Natural killer cell treated with Interleukin-12 subunit alpha and Interleukin-12 subunit beta and Interleukin-15 and Interleukin-18, amount 100 ng/mL, for 72 hours (primary cell): ENCODE data around the gene CACNA1D. TPM values are rescaled to one million over a fixed set of nuclear protein-coding genes. Genes with fewer than 3 reads are reported as not detected.

Experiments
- ATAC-seq, 2 donors: fragments of 150-1000 bp; cut with Tn5 transposase in 1 of 2; sonication (Bioruptor Pico), chemical (Tn5 transposase) in 1 of 2; 2 replicates each; pipeline ENCODE4 v1.10.0; 2021
- DNase-seq: peaks from one replicate; pipeline ENCODE4 v3.0.0; 2022; ENCODE audit warnings: low spot score
- H3K27ac Mint-ChIP-seq, 2 donors: 1 replicate in 1 of 2; 2 replicates in 1 of 2; pipeline ENCODE4 v1.8.0; 2022; ENCODE audit warnings: mixed read lengths in 2 of 2, mild to moderate bottlenecking in 1 of 2, moderate library complexity in 1 of 2
- H3K27me3 Mint-ChIP-seq, 2 donors: 1 replicate in 1 of 2; 2 replicates in 1 of 2; pipeline ENCODE4 v1.8.0; 2022; ENCODE audit warnings: mixed read lengths in 2 of 2
- H3K36me3 Mint-ChIP-seq: one replicate; pipeline ENCODE4 v1.8.0; 2022; ENCODE audit warnings: mixed read lengths
- H3K4me1 Mint-ChIP-seq, 2 donors: 1 replicate in 1 of 2; 2 replicates in 1 of 2; pipeline ENCODE4 v1.8.0; 2022; ENCODE audit warnings: low read depth in 2 of 2, mixed read lengths in 2 of 2, mild to moderate bottlenecking in 1 of 2
- H3K4me3 Mint-ChIP-seq: one replicate; pipeline ENCODE4 v1.8.0; 2022; ENCODE audit warnings: mixed read lengths
- H3K9me3 Mint-ChIP-seq: 2 replicates; pipeline ENCODE4 v1.8.0; 2022; ENCODE audit warnings: mixed read lengths
- total RNA-seq, 2 donors: library from RNA; stranded (reverse); gene quantifications; one replicate each; pipeline ENCODE4 v1.2.3, GENCODE V29; 2022

The CACNA1D gene
- total RNA-seq, 2 donors from 2014 or later = 0.26 to 1.2 TPM

DNA sequence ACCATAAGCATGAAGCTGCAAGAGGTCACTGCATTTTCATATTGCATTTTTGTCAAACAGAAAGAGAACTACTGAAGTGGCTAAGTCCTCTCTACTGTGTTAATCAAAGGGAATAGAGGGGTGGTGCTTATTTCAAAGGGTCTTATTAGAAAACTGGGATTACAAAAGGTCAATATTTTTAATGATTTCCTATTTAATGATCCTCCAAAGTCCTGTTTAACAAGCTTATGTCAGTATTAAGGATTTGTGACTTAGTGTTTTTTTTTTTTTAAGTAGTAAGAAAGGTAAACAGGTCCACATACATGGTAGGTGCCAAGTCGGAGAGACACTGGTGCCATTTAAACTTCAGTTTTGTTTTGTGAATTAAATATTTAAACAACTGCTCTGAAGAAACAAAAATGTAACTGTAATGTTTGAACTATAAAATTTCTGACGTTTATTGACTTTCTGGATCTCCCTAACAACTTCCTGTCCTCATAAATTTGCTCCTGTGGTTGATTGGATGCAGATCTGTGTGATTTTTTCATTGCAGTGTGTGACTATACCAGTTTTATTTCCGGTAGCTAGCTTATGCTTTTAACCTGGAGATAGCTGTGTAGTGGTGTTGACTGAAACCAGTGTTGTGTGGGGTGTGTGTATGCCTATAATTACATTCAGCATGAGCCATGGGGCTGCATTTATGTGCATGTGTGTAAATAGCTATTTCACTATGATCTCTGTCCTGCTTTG is 8.6 kb upstream of the CACNA1D start:
- Mint-ChIP-seq H3K4me3 (no peak overlapping the region), H3K27me3 (peaks cover 4 to 16% of the 10 kb centered on the region in 2 donors), H3K36me3 (no peaks in the 10 kb centered on the region), H3K9me3 (no peaks in the 10 kb centered on the region), H3K27ac (no peak overlapping the region), H3K4me1 (no peaks in the 10 kb centered on the region)
- no peak for ATAC-seq
- no peak for DNase-seq

DNA sequence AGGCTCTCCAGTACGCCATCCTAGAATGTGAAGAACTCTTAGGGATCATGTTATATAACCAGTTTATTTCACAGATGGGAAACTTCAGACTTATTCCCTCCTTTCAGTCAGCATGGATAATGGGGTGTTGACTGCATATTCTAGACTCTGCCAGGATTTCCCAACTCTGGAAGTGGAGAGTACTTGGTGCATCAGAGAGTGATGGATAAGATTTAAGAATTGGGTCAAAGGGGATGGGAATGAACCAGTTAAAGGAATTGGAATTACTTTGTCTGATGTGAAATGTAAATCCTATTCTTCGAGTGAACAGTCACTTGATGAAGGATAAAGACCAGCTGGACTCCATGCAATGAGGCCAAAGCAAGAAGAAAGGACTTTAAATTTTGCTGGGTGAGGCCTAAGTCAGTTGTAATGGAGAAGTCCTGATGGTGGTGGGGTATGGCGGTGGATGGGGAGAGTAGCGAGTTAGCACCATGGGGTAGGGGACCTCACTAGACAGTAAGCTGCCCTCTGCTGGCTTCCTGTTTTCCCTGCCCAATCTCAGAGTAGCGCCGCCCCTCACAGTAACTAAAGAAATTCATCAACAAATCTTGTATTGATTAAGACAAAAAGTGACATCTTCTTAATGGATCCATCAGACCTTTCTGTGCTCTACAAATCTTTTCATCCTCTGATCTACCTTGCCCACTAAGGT is 7.3 kb upstream of the CACNA1D start:
- DNase-seq (no peak), ATAC-seq (no peak)
- Mint-ChIP-seq H3K27me3 (peaks cover 11 to 24% of the 10 kb centered on the region in 2 donors), H3K4me1 (no peaks in the 10 kb centered on the region), H3K36me3 (no peaks in the 10 kb centered on the region), H3K9me3 (no peaks in the 10 kb centered on the region), H3K27ac (no peak overlapping the region), H3K4me3 (no peak overlapping the region)

DNA sequence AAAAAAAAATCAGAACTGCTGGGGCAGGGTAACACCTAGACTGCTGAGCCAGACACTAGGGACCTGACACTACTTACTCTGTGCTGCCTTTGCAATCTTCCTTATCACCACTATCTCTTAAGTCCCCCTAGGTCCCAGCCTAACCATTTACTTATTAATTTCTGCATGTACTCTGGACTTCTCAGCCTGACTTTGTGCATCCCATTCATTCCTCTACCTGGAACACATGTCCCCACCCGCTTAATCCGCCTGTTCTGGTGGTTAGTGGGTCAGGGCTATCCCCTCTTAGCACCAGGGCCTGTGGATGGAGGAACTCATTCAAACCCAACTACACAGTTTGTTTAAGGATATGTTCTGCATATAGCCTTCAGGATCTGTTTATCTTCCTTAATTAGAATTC is 5.0 kb upstream of the CACNA1D start:
- peaks cover 17 to 39% of the 10 kb centered on the region in 2 donors for H3K27me3 Mint-ChIP-seq
- no peaks in the 10 kb centered on the region for H3K9me3 Mint-ChIP-seq
- DNase-seq (no peak), ATAC-seq (no peak)
- no peak overlapping the region for H3K27ac Mint-ChIP-seq
- H3K36me3 Mint-ChIP-seq = no peaks in the 10 kb centered on the region
- H3K4me1 Mint-ChIP-seq = no peaks in the 10 kb centered on the region
- H3K4me3 Mint-ChIP-seq = no peak overlapping the region

DNA sequence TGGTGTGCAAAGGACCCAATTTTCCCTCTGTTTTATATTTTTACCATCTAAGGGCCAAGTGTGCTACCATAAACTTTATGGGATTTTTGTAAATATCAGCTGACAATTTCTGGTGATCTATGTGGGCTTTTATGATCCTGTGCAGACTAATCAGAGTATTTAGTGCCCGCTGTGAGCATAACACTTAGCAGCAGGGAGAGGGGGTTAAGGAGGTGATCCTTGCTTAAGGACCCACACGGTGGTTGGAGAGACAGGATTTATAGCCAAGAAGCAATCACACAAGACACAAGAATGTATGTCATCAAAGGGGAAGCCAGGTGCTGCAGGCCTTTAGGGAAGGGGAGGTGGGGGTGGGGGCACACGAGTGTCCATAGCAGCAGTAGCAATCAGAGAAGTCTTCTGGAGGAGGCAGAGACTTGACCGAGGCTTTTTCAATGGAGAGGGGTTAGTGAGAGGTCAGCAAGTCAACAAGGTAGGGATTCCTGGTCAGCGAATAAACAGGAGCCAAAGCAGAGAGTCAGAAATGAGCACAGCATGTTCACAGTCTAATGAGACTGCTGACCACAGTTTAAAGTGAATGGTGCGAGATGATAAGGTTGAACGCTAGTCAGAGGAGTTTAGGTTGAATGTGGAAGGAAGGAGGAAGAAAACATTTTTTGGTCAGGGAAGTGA is 4.5 kb upstream of the CACNA1D start:
- Mint-ChIP-seq H3K9me3 (no peaks in the 10 kb centered on the region), H3K4me1 (no peaks in the 10 kb centered on the region), H3K36me3 (no peaks in the 10 kb centered on the region), H3K27ac (no peak overlapping the region), H3K4me3 (no peak overlapping the region), H3K27me3 (peaks cover 17 to 39% of the 10 kb centered on the region in 2 donors)
- no peak for DNase-seq
- no peak for ATAC-seq

DNA sequence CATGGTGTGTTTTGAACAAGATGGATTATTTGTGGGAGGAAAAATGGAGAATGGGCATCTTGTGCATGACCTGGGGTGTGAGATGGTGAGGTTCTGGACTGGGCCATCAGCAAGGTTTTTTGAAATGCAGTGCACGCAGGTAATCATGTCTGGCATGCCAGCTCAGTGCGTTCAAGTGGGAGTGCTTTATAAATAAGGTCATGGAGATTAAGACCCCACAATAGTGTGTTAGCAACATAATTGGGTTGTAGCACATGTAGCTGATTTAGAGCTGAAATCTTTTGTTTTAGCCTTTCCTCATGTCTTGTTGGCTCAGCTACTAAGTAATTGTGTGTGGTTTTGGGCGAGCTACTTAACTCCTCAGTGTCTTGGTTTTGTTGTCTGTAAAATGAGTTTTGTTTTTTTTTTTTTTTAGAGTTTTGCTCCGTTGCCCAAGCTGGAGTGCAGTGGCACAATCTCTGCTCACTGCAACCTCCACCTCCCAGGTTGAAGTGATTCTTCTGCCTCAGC is 3.9 kb upstream of the CACNA1D start:
- ATAC-seq (no peak), DNase-seq (no peak)
- Mint-ChIP-seq H3K4me3 (no peak overlapping the region), H3K9me3 (no peaks in the 10 kb centered on the region), H3K27ac (no peak overlapping the region), H3K27me3 (peaks cover 17 to 39% of the 10 kb centered on the region in 2 donors), H3K4me1 (no peaks in the 10 kb centered on the region), H3K36me3 (no peaks in the 10 kb centered on the region)

DNA sequence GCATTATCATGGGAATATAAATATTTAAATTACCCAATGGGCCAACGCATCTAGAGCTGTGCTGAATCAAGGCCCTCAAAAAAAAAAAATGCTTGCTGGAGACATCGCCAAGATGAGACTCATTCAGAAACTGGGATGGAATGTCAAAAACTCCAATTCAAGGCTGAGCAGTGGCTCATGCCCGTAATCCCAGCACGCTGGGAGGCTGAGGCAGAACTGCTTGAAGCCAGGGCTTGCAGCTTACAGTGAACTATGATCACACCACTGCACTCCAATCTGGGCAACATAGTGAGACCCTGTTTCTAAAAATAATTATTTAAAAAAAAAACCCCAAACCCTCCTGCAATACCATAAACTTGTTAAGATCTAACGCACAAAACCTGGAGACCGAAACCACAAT is 3.1 kb upstream of the CACNA1D start:
- H3K4me3 Mint-ChIP-seq = no peak overlapping the region
- ATAC-seq (no peak), DNase-seq (no peak)
- H3K27ac Mint-ChIP-seq = no peak overlapping the region
- H3K9me3 Mint-ChIP-seq = no peaks in the 10 kb centered on the region
- peaks cover 21 to 46% of the 10 kb centered on the region in 2 donors for H3K27me3 Mint-ChIP-seq
- H3K4me1 Mint-ChIP-seq = peaks cover 0 to 3% of the 10 kb centered on the region in 2 donors
- H3K36me3 Mint-ChIP-seq = no peaks in the 10 kb centered on the region

DNA sequence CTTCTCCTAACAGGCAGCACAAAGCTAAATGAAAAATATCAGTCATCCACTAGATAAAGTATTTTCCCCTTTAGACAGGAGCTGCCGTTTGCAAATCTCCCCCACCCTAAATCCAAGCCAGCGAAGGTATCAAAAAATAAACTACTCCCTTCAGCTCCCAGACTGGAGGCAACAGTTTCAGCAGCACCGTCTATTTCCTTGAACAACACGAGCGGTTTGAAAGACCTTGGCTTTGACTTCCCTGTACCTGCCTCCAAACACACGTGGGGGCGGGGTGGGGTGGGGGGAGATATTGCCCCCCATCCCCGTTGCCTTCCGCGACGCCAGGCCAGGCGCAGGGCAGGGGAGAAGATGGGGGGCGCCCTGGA is 832 bp upstream of the CACNA1D start:
- H3K4me3 Mint-ChIP-seq = peak overlapping the region; percentile 47
- no peaks in the 10 kb centered on the region for H3K9me3 Mint-ChIP-seq
- H3K36me3 Mint-ChIP-seq = no peaks in the 10 kb centered on the region
- no peak overlapping the region for H3K27ac Mint-ChIP-seq
- no peak for DNase-seq
- no peak for ATAC-seq
- peaks cover 0 to 3% of the 10 kb centered on the region in 2 donors for H3K4me1 Mint-ChIP-seq
- peaks cover 40 to 69% of the 10 kb centered on the region in 2 donors for H3K27me3 Mint-ChIP-seq

DNA sequence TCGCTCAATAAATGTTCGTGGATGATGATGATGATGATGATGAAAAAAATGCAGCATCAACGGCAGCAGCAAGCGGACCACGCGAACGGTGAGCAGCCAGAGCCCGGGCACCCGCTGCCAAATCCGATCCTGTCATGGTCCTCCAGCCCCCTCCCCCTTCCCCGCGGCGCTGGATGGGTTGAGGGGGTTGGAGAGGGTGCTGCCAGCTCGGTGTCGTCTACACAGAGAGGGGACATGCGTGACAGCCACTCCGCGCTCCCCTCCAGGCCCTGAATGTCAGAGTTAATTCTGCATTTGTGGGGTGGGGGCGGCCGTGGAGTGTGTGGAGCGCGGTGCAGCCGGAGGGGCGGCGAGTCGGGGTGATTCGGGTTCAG is 722 bp downstream of the CACNA1D start:
- Mint-ChIP-seq H3K27ac (no peak overlapping the region), H3K4me3 (no peak overlapping the region), H3K27me3 (peaks cover 46 to 70% of the 10 kb centered on the region in 2 donors), H3K36me3 (no peaks in the 10 kb centered on the region), H3K9me3 (no peaks in the 10 kb centered on the region), H3K4me1 (peaks cover 0 to 3% of the 10 kb centered on the region in 2 donors)
- no peak for DNase-seq
- ATAC-seq = no peak

DNA sequence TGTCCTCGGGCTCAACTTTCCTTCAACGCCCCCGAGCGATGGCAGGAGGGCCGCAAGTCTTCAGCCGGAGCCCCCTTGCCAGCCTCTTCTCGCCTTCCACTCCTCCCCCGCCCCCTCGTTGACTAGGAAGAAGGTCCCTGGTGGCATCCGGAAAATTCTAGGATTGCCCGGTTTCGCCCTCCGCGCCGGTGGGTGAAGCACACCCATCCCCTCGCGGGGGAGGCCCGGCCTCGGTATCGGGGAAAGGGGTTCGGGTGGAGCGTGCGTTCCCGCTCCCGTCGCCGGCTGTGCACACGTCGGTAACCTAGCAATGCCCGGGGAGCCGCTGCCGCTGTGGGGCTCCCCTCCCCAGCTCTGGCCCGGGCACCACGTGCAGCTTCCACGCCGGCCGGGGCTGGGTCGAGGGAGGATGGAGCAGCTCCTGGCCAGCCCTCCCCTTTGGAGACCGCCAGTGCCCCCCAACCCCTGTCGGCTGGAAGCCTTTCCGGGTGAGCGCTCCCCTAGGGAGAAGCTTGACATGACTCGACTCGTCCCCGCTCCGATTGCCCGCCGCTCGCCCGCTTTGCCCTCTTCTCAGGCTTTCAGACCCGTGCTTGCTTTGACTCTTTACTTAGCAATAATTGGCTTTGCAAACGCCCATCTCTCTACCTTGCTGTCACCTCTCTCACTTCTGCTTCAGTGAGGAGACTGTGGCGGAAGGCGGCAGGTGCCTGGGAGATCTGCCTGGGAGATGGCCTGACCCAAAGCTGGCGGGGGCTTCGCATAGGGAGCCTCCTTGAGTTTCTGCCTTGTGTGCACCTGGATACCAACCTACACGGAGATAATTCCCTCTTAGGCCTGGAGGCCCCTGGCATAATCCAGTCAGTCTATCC is 1.3 kb downstream of the CACNA1D start:
- Mint-ChIP-seq H3K27ac (no peak overlapping the region), H3K9me3 (no peaks in the 10 kb centered on the region), H3K36me3 (no peaks in the 10 kb centered on the region), H3K4me3 (peak overlapping the region; percentile 49), H3K4me1 (peaks cover 0 to 3% of the 10 kb centered on the region in 2 donors), H3K27me3 (peaks cover 44 to 65% of the 10 kb centered on the region in 2 donors)
- DNase-seq (no peak), ATAC-seq (peak in 1 of 2 donors; percentile 15)

DNA sequence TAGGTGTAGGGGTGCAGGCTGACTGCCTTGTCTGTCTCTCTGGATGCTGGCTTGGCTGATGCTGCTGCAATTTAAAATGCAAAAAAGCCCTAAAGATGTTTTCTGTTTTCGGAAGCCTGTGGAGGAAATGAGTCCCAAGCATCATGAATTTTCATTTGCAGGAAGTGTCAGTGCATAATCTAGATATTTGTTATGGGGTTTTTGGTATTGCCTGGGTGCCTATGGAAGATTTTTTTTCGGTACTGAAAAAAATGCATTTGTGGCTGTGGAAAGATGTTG is 1.9 kb downstream of the CACNA1D start:
- ATAC-seq (no peak), DNase-seq (no peak)
- H3K27ac Mint-ChIP-seq = no peak overlapping the region
- H3K9me3 Mint-ChIP-seq = no peaks in the 10 kb centered on the region
- peaks cover 46 to 65% of the 10 kb centered on the region in 2 donors for H3K27me3 Mint-ChIP-seq
- H3K4me3 Mint-ChIP-seq = peak overlapping the region; percentile 49
- peaks cover 0 to 3% of the 10 kb centered on the region in 2 donors for H3K4me1 Mint-ChIP-seq
- H3K36me3 Mint-ChIP-seq = no peaks in the 10 kb centered on the region

DNA sequence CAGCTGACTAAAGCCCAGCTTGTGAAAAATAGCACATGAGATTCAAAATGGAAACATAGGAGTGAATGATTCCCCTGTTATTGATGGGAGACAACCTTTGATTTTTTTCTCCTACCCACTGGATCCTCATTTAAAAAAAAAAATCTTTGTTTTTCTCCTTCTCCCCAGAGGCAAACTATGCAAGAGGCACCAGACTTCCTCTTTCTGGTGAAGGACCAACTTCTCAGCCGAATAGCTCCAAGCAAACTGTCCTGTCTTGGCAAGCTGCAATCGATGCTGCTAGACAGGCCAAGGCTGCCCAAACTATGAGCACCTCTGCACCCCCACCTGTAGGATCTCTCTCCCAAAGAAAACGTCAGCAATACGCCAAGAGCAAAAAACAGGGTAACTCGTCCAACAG is 2.6 kb downstream of the CACNA1D start:
- Mint-ChIP-seq H3K9me3 (no peaks in the 10 kb centered on the region), H3K27me3 (peaks cover 40 to 58% of the 10 kb centered on the region in 2 donors), H3K36me3 (no peaks in the 10 kb centered on the region), H3K27ac (no peak overlapping the region), H3K4me1 (peaks cover 0 to 3% of the 10 kb centered on the region in 2 donors), H3K4me3 (no peak overlapping the region)
- DNase-seq (no peak), ATAC-seq (no peak)

DNA sequence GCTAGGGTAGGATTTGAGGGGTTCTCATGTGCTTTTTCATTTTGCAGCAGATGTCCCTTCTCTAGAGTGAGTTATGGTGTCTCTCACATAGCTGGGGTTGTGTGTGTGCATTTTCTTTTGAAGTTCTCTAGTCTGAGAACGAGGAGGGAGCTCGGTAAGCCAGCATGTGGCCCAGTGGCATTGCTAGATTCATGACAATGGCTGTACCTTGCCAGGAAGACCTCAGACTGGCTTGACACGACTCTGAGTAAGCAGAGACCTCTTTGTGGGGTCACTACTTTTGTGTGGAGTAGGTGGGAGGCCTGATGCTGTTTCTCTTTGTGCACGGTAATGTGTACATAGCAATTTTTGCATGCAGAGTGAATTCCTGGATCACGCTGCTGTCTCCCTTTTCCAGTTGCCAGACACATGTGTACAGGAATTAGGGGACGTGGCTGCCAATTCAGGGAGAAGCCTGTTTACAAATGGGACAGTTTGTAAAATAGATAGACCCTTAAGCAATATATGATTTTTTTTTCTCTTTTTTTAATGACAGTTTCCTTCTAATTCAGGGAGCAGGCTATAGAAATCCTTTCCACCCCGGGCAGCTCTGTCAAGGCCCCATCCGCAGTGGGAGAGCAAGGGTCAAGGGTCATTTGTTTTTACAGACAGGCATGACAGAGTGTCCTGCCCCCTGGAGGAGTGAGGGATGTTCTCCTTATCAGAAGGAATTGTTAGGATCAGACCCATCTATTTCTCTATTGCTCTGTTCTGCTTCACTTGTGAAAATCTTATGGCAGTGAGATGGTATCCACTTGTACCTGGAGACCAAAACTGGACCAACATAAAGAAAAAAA is 4.6 kb downstream of the CACNA1D start:
- no peak overlapping the region for H3K27ac Mint-ChIP-seq
- peaks cover 35 to 56% of the 10 kb centered on the region in 2 donors for H3K27me3 Mint-ChIP-seq
- peaks cover 0 to 3% of the 10 kb centered on the region in 2 donors for H3K4me1 Mint-ChIP-seq
- DNase-seq (no peak), ATAC-seq (no peak)
- no peaks in the 10 kb centered on the region for H3K9me3 Mint-ChIP-seq
- H3K4me3 Mint-ChIP-seq = no peak overlapping the region
- no peaks in the 10 kb centered on the region for H3K36me3 Mint-ChIP-seq
